WTC11 (cell line): ENCODE data around the gene ENO2. TPM values are rescaled to one million over a fixed set of nuclear protein-coding genes. Genes with fewer than 3 reads are reported as not detected.

ENCODE experiments used
- ATAC-seq: fragments of 200-7000 bp; cut with Tn5 transposase; 2 replicates; pipeline ENCODE4 v1.10.0; 2021; ENCODE audit warnings: mild to moderate bottlenecking, moderate library complexity
- CTCF ChIA-PET: fragments of 300-600 bp; sonication (Branson Sonifier 250); formaldehyde crosslinking; loops from one replicate; lab custom pipeline; 2021; ENCODE audit warnings: antibody characterized with exemption; lab: Charles Lee
- POLR2A ChIA-PET: fragments of 350-600 bp; sonication (Branson Sonifier 250); formaldehyde crosslinking; loops from one replicate; lab custom pipeline; 2021; ENCODE audit warnings: antibody characterized with exemption; lab: Charles Lee
- DNase-seq: peaks from one replicate; pipeline ENCODE4 v3.0.0; 2021; ENCODE audit warnings: low spot score
- H3K27ac Mint-ChIP-seq: 2 replicates; pipeline ENCODE4 v1.8.0; 2021; ENCODE audit warnings: mixed read lengths
- H3K27me3 Mint-ChIP-seq: 2 replicates; pipeline ENCODE4 v1.8.0; 2021; ENCODE audit warnings: low read depth, mild to moderate bottlenecking, moderate library complexity, mixed read lengths
- H3K36me3 Mint-ChIP-seq: 2 replicates; pipeline ENCODE4 v1.8.0; 2021; ENCODE audit warnings: mixed read lengths
- H3K4me1 Mint-ChIP-seq: 2 replicates; pipeline ENCODE4 v1.8.0; 2022; ENCODE audit warnings: mixed read lengths
- H3K4me3 Mint-ChIP-seq: 2 replicates; pipeline ENCODE4 v1.8.0; 2021; ENCODE audit warnings: mild to moderate bottlenecking, moderate library complexity, mixed read lengths
- H3K9me3 Mint-ChIP-seq: 2 replicates; pipeline ENCODE4 v1.8.0; 2021; ENCODE audit warnings: mixed read lengths
- AFF4 ChIP-seq: sonication (generic); formaldehyde crosslinking; IDR thresholded peaks from 2 replicates; pipeline ENCODE4 v1.8.1; 2023; ENCODE audit warnings: mild to moderate bottlenecking, missing genetic modification reagents, borderline replicate concordance
- CDX4 ChIP-seq: fragments of 250-450 bp; sonication (Bioruptor Pico); IDR thresholded peaks from 2 replicates; pipeline ENCODE4 v1.9.0; 2021; ENCODE audit warnings: moderate library complexity, mild to moderate bottlenecking, inconsistent platforms, borderline replicate concordance
- E2F5 ChIP-seq: sonication (generic); formaldehyde crosslinking; IDR thresholded peaks from 2 replicates; pipeline ENCODE4 v1.8.1; 2022; ENCODE audit warnings: mild to moderate bottlenecking, moderate library complexity, missing genetic modification reagents
- ELF4 ChIP-seq: sonication (generic); formaldehyde crosslinking; IDR thresholded peaks from 2 replicates; pipeline ENCODE4 v1.8.1; 2022; ENCODE audit warnings: low read depth, mild to moderate bottlenecking, moderate library complexity, missing genetic modification reagents
- ESRRA ChIP-seq: sonication (generic); formaldehyde crosslinking; IDR thresholded peaks from 2 replicates; pipeline ENCODE4 v1.8.1; 2022; ENCODE audit warnings: mild to moderate bottlenecking, missing genetic modification reagents, borderline replicate concordance
- FOXP1 ChIP-seq: sonication (generic); formaldehyde crosslinking; IDR thresholded peaks from 2 replicates; pipeline ENCODE4 v1.8.0; 2022; ENCODE audit warnings: missing genetic modification reagents, mild to moderate bottlenecking, moderate library complexity, borderline replicate concordance
- GABPB1 ChIP-seq: sonication (generic); formaldehyde crosslinking; IDR thresholded peaks from 2 replicates; pipeline ENCODE4 v1.8.1; 2023; ENCODE audit warnings: mild to moderate bottlenecking, missing genetic modification reagents
- HMGXB4 ChIP-seq: sonication (generic); formaldehyde crosslinking; IDR thresholded peaks from 2 replicates; pipeline ENCODE4 v1.8.1; 2023; ENCODE audit warnings: mild to moderate bottlenecking, moderate library complexity, missing genetic modification reagents
- IRF2 ChIP-seq: sonication (generic); formaldehyde crosslinking; IDR thresholded peaks from 2 replicates; pipeline ENCODE4 v1.8.0; 2022; ENCODE audit warnings: low read depth, missing genetic modification reagents, borderline replicate concordance
- MAX ChIP-seq: sonication (generic); formaldehyde crosslinking; IDR thresholded peaks from 2 replicates; pipeline ENCODE4 v1.8.0; 2022; ENCODE audit warnings: mild to moderate bottlenecking, missing genetic modification reagents
- NFYB ChIP-seq: sonication (generic); formaldehyde crosslinking; conservative IDR thresholded peaks from 2 replicates; pipeline ENCODE4 v1.8.0; 2022; ENCODE audit warnings: low read depth, missing genetic modification reagents
- PREB ChIP-seq: sonication (generic); formaldehyde crosslinking; IDR thresholded peaks from 2 replicates; pipeline ENCODE4 v1.8.1; 2022; ENCODE audit warnings: mild to moderate bottlenecking, missing genetic modification reagents, moderate library complexity, borderline replicate concordance
- RELA ChIP-seq: sonication (generic); formaldehyde crosslinking; IDR thresholded peaks from 2 replicates; pipeline ENCODE4 v1.8.1; 2022; ENCODE audit warnings: missing genetic modification reagents, mild to moderate bottlenecking, borderline replicate concordance
- SMAD4 ChIP-seq: sonication (generic); formaldehyde crosslinking; IDR thresholded peaks from 2 replicates; pipeline ENCODE4 v1.8.0; 2022; ENCODE audit warnings: mild to moderate bottlenecking, missing genetic modification reagents
- ZBTB21 ChIP-seq: sonication (generic); formaldehyde crosslinking; IDR thresholded peaks from 2 replicates; pipeline ENCODE4 v1.8.1; 2023; ENCODE audit warnings: mild to moderate bottlenecking, missing genetic modification reagents, borderline replicate concordance
- ZMAT4 ChIP-seq: fragments of 250-450 bp; sonication (Bioruptor Pico); IDR thresholded peaks from 2 replicates; pipeline ENCODE4 v1.9.0; 2021; ENCODE audit warnings: mild to moderate bottlenecking
- ZNF232 ChIP-seq: sonication (generic); formaldehyde crosslinking; IDR thresholded peaks from 2 replicates; pipeline ENCODE4 v1.8.0; 2022; ENCODE audit warnings: mild to moderate bottlenecking, missing genetic modification reagents
- ZNF263 ChIP-seq: sonication (generic); formaldehyde crosslinking; IDR thresholded peaks from 2 replicates; pipeline ENCODE4 v1.8.1; 2022; ENCODE audit warnings: low read depth, mild to moderate bottlenecking, moderate library complexity, missing genetic modification reagents
- ZNF317 ChIP-seq: sonication (generic); formaldehyde crosslinking; IDR thresholded peaks from 2 replicates; pipeline ENCODE4 v1.8.1; 2023; ENCODE audit warnings: low read depth, mild to moderate bottlenecking, moderate library complexity, missing genetic modification reagents, borderline replicate concordance
- ZNF423 ChIP-seq: fragments of 250-450 bp; sonication (Bioruptor Pico); IDR thresholded peaks from 2 replicates; pipeline ENCODE4 v2.1.2; 2022; ENCODE audit warnings: mild to moderate bottlenecking, moderate library complexity
- total RNA-seq: library from RNA; stranded (reverse); gene quantifications from 3 replicates; pipeline ENCODE4 v1.2.3, GENCODE V29; 2021

The ENO2 gene
- total RNA-seq, 1 experiment from 2014 or later = 118 TPM

- TF ChIP-seq ZMAT4 (CRISPR knock-in tag) (peak; percentile 96), ZNF423 (CRISPR knock-in tag) (0 out of 2 replicates have a peak, but pooled peaks have one; percentile 30), SMAD4 (CRISPR knock-in tag) (peak; percentile 67)
Observed at GRCh38 chr12:6943722-6944380, 29.5 kb downstream of the ENO2 start, which contains the start of the genes C12orf57 and RNU7-1 (continued).

GRCh38 chr12:6944381-6945186 lies 30.2 kb downstream of the ENO2 start:
- peak; percentile 92 for DNase-seq
- Mint-ChIP-seq H3K27ac (peak overlapping the region; percentile 99), H3K4me1 (peaks cover 34% of the 10 kb centered on the region), H3K4me3 (peak overlapping the region; percentile 98), H3K27me3 (no peaks in the 10 kb centered on the region), H3K9me3 (no peaks in the 10 kb centered on the region), H3K36me3 (peaks cover 9% of the 10 kb centered on the region)
- ChIA-PET CTCF (interaction anchor here (0.7 to 5.7 kb wide), 23 partner anchors 8 to 200 kb away, joined by 3 to 296 read pairs (median 9); partner anchors contain the start of genes ATN1, C1RL, C1S and CDCA3), POLR2A (interaction anchor here (0.6 to 6.2 kb wide), 23 partner anchors 10 to 603 kb away, joined by 3 to 167 read pairs (median 6); partner anchors contain the start of genes C1RL, CDCA3, EMG1 and ENO2)
- ATAC-seq = peak; percentile 25
- TF ChIP-seq E2F5 (CRISPR knock-in tag) = peak; percentile 94
- TF ChIP-seq AFF4 = no peak; the same call in 1 of the 2 replicates
- peak; percentile 51; the same call in 1 of the 2 replicates for TF ChIP-seq ESRRA
- TF ChIP-seq CDX4 = no peak
- no peak for TF ChIP-seq NFYB (CRISPR knock-in tag)
- TF ChIP-seq FOXP1 (CRISPR knock-in tag) = no peak; the same call in 1 of the 2 replicates
- TF ChIP-seq GABPB1 (CRISPR knock-in tag) = peak; percentile 3; the same call in 1 of the 2 replicates
- no peak for TF ChIP-seq ELF4 (CRISPR knock-in tag)
- TF ChIP-seq IRF2 = no peak
- TF ChIP-seq HMGXB4 = peak; percentile 79; the same call in 1 of the 2 replicates
- no peak for TF ChIP-seq ZNF263 (CRISPR knock-in tag)
- TF ChIP-seq RELA = peak; percentile 30; the same call in 1 of the 2 replicates
- TF ChIP-seq ZBTB21 (CRISPR knock-in tag) = 0 out of 2 replicates have a peak, but pooled peaks have one; percentile 43
- TF ChIP-seq ZNF232 (CRISPR knock-in tag) = no peak
- 0 out of 2 replicates have a peak, but pooled peaks have one; percentile 51 for TF ChIP-seq MAX (CRISPR knock-in tag)
- TF ChIP-seq ZNF317 (CRISPR knock-in tag) = no peak
- no peak for TF ChIP-seq PREB (CRISPR knock-in tag)
